Measurements from ENCODE around the gene TENM4. TPM values are rescaled to one million over a fixed set of nuclear protein-coding genes. Genes with fewer than 3 reads are reported as not detected.
"Not testable (repeated sequence)": the region's sequence is repeated elsewhere in the genome, so short reads cannot be mapped to it uniquely, and the experiment has no call there.

TENM4 gene
- total and polyA plus RNA-seq, 2 donors: 1.5 to 27.8 TPM

DNA sequence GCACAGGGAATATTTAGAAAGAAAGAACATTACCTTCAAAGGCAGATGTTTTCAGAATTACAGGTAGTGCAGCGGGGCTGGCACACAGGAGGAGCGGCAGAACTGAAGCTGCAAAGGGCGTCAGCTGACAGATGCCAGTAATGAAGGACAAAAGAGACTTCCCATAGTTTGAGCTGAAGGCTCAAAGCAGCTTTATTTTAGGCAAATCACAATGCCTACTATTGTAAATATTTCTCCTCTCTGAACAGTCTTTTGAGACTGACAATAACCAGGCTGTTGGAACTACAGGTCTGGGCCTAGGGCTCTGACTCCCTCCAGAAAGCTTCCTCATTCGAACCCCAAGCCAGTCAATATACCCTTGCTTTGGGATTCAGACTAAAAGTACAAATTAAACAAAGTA lies 609.3 kb downstream of the TENM4 start:
- H3K4me1 ChIP-seq (ENCODE audit: insufficient read depth): no peaks in the 10 kb centered on the region
- no peaks in the 10 kb centered on the region for H3K36me3 ChIP-seq (ENCODE audit: insufficient read depth)
- no peak overlapping the region for H3K4me3 ChIP-seq (ENCODE audit: low read depth, low read length)
- no peak overlapping the region for H3K27ac ChIP-seq (ENCODE audit: low read depth)
- WGBS: 95% methylated on average over 4 of the region's 4 CpGs
- DNase-seq (ENCODE audit: extremely low spot score): no peak

DNA sequence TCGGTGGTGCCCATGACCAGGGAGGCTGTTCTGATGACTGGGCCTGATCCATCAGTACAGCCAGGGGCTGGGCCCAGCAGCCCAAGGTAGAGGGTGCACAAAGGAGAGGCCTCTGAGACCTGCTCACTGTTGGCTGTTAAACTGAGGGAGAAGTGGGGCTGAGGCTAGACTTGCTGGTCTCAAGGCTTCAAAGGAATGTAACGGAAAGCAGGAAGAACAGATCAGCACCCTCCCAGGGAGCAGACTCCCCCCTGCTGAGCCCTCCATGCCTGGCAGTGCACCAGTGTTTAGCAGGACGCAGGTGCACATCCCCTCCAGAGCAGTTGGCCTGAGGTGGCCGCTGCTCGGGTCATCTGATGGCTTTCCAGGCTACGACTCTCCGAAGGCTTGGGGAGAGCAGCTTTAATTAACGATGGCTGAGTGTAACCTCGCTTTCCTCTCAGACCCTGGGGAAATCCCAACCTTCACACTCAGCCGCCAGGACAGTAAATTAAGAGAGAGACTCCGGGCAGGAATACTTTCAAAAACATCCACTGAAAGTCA lies 610.5 kb downstream of the TENM4 start:
- H3K4me3 ChIP-seq (ENCODE audit: low read depth, low read length): no peak overlapping the region
- H3K4me1 ChIP-seq (ENCODE audit: insufficient read depth): no peaks in the 10 kb centered on the region
- no peak overlapping the region for H3K27ac ChIP-seq (ENCODE audit: low read depth)
- 85% methylated on average over 11 of the region's 11 CpGs for WGBS
- H3K36me3 ChIP-seq (ENCODE audit: insufficient read depth): no peaks in the 10 kb centered on the region
- DNase-seq (ENCODE audit: extremely low spot score): no peak

DNA sequence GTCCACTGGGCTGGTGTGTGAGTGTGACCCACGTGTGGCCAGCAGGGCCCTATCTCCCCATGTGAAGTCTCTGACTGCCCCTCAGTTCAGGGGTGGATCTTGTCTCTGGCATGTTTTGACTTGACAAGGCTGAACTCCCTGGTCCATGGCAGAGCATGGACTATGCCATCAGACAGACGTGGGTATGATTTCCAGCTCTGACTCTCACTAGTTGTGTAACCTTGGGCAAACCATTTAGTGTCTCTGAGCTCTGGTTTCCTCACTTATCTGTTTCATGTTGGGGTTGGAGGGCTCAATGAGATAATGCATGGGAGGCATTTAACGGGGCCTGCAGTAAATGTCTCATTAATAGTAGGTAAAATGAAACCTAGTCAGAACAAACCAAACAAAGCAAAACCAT lies 611.7 kb downstream of the TENM4 start:
- no peak for DNase-seq (ENCODE audit: extremely low spot score)
- Histone ChIP-seq H3K4me1 (ENCODE audit: insufficient read depth) (no peaks in the 10 kb centered on the region), H3K27ac (ENCODE audit: low read depth) (no peak overlapping the region), H3K36me3 (ENCODE audit: insufficient read depth) (no peaks in the 10 kb centered on the region), H3K4me3 (ENCODE audit: low read depth, low read length) (no peak overlapping the region)
- WGBS: 67% methylated on average over 3 of the region's 3 CpGs

DNA sequence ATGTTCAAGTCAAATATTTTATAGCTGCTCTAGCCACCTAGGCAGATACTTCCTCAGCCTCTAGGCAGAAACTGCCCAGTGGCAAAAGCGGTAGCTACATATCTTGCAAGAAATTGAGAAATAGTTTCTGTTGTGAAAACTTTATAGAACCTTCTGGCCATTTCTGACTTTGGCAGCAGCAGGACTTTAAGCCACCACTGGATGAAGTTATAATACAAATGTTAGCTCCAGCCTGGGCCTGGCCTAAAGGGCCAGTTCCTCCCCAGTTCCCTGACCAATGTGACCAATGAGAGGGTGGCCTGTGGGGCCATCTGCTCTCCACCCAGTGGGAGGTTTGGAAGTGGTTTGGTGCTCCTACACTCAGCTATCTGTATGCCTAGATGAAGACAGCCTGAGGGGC lies 612.2 kb downstream of the TENM4 start:
- no peak for DNase-seq (ENCODE audit: extremely low spot score)
- Histone ChIP-seq H3K27ac (ENCODE audit: low read depth) (no peak overlapping the region), H3K36me3 (ENCODE audit: insufficient read depth) (no peaks in the 10 kb centered on the region), H3K4me3 (ENCODE audit: low read depth, low read length) (no peak overlapping the region), H3K4me1 (ENCODE audit: insufficient read depth) (no peaks in the 10 kb centered on the region)
- 93% methylated on average over 1 of the region's 1 CpG for WGBS

DNA sequence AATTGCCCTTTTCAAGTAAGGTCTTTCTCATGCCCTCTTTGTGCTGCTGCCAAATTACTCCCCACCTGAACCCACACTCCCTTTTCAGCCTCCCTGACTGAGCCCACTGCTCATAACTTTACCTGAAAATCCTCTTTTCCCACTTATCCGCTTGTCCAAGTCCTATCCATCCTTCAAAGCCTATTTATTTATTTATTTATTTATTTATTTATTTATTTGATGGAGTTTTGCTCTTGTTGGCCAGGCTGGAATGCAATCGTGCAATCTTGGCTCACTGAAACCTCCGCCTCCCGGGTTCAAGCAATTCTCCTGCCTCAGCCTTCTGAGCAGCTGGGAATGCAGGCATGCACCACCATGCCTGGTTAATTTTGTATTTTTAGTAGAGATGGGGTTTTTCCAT lies 613.5 kb downstream of the TENM4 start:
- H3K27ac ChIP-seq (ENCODE audit: low read depth); H3K36me3 ChIP-seq (ENCODE audit: insufficient read depth); H3K4me1 ChIP-seq (ENCODE audit: insufficient read depth); DNase-seq (ENCODE audit: extremely low spot score); H3K4me3 ChIP-seq (ENCODE audit: low read depth, low read length): not testable (repeated sequence)
- 98% methylated on average over 4 of the region's 4 CpGs for WGBS

DNA sequence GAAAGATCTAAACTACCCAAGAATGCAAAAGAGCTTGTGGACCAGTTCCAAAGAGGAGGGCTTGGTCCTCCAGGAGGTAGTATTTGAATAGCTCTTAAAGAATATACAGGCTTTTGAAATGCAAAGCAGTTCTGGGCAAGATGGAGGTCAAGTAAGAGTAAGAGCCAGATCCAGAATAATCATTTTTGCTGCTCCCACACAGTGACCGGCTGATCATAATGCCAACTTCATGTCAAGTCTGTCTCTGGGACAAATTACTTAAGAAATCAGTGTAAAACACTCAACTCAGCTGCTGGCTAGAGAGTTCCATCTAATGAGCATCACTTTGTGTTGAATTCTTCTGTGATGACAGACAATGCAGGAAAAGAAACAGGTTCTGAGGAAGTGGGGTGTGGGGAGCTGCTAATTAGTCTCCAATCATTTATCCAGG lies 615.2 kb downstream of the TENM4 start:
- no peak for DNase-seq (ENCODE audit: extremely low spot score)
- Histone ChIP-seq H3K36me3 (ENCODE audit: insufficient read depth) (no peaks in the 10 kb centered on the region), H3K27ac (ENCODE audit: low read depth) (no peak overlapping the region), H3K4me3 (ENCODE audit: low read depth, low read length) (no peak overlapping the region), H3K4me1 (ENCODE audit: insufficient read depth) (no peaks in the 10 kb centered on the region)
- WGBS: 91% methylated on average over 1 of the region's 1 CpG

DNA sequence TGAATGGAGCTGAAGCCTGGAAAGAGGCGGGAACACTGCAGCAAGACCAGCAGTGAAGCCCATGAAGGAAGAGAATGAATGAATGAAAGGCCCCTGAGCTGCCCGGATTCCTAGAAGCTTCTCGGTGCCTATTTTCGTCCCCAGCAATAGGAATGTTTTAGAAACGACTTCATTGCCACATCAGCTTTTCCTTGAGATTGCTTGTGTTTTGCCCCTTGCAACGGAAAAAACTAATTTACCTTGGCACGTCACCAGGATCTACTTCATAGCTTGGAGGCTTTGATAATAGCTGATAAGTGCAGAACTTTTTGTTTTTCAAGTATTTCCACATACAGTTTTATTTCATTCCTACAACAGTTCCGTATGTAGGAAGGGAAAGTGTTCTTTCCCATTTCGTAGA lies 617.2 kb downstream of the TENM4 start:
- DNase-seq (ENCODE audit: extremely low spot score): no peak
- Histone ChIP-seq H3K4me1 (ENCODE audit: insufficient read depth) (no peaks in the 10 kb centered on the region), H3K27ac (ENCODE audit: low read depth) (no peak overlapping the region), H3K4me3 (ENCODE audit: low read depth, low read length) (no peak overlapping the region), H3K36me3 (ENCODE audit: insufficient read depth) (no peaks in the 10 kb centered on the region)
- WGBS: 76% methylated on average over 9 of the region's 9 CpGs

DNA sequence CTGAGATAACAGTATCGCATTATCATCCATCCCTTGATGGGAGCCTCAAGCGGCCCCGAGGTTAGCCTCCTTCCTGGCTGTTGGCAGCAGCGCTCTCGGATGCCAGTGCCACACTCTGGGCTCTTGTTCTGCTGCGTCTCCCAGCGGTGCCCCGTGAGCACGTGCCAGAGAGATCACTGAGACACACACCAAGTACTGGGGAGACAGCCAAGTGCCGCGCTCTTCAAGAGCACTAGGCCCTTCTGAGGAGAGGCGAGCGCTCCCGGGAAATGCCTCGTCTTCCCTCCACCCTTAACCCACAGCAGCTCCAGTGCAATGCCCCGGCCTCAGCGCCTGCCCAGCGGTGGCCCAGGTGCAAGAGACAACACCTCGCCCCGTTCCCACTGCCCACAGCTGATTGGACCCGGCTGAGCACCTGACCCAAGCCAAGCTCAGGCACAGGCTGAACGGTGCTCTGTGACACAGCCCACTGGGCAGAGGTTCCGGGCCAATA lies 617.9 kb downstream of the TENM4 start:
- Histone ChIP-seq H3K27ac (ENCODE audit: low read depth) (no peak overlapping the region), H3K4me1 (ENCODE audit: insufficient read depth) (no peaks in the 10 kb centered on the region), H3K4me3 (ENCODE audit: low read depth, low read length) (no peak overlapping the region), H3K36me3 (ENCODE audit: insufficient read depth) (no peaks in the 10 kb centered on the region)
- DNase-seq (ENCODE audit: extremely low spot score): no peak
- WGBS: 87% methylated on average over 23 of the region's 23 CpGs

DNA sequence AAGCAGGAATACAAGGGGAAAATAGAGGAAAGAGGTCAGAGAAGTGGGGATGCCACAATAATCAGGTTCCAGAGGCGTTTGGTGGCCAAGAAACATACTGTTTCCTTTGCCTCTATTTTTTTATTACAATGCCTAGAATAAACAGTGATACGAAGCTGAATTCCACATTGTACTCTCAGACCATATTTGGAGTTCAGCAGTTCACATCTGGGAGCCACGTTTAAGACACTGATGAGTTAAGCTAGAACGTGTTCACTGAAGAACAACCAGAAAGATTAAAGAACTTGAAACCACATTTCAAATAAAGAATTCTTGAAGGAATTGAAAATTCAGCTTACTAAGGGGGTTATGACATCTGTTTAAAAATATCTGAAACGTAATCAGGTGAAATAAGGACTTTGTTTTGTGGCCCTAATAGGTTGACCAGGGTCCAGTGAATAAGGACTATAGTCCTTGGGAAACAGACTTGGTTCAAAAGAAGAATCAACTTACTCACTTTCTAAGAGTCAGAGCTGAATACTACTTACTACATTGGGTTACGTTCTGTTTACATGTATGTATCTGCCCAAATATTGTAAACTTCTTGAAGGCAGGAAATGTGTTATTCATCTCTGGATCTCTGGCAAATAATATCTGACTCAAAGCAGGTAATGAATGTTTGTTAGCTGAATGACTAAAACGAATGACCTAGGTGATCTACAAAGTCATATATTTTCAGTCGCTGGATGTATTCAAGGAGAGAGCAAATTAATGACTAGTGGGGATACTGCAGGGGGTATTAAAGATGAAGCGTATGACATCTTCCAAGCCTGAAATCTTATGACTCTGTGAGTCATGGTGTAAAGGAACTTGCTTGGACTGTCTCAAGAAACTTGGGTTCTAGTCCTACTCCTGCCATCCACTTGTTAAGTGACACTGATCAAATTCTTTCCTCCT lies 619.2 kb downstream of the TENM4 start:
- Histone ChIP-seq H3K4me3 (ENCODE audit: low read depth, low read length) (no peak overlapping the region), H3K4me1 (ENCODE audit: insufficient read depth) (no peaks in the 10 kb centered on the region), H3K36me3 (ENCODE audit: insufficient read depth) (no peaks in the 10 kb centered on the region), H3K27ac (ENCODE audit: low read depth) (no peak overlapping the region)
- DNase-seq (ENCODE audit: extremely low spot score): no peak
- 59% methylated on average over 9 of the region's 9 CpGs for WGBS

DNA sequence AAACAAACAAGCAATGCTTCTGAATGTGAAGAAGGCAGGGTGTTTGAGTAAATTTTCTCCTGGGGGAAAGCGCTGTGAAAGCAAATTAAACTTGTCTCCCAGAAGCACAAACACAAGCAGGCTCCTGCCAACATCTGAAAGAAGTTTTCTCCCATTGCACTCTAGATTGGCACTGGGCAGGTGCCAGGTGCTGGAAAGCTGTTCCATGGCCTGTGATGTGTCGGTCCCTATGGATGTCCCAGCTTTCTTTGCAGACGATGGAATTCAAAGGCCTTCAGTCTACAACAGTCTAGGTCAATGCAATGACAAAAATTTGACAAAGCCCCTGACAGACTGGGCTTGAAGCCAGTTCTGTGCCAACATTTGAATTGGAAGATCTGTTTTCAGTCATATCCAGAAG lies 620.1 kb downstream of the TENM4 start:
- DNase-seq (ENCODE audit: extremely low spot score): no peak
- no peak overlapping the region for H3K4me3 ChIP-seq (ENCODE audit: low read depth, low read length)
- WGBS: 94% methylated on average over 3 of the region's 3 CpGs
- no peak overlapping the region for H3K27ac ChIP-seq (ENCODE audit: low read depth)
- no peaks in the 10 kb centered on the region for H3K36me3 ChIP-seq (ENCODE audit: insufficient read depth)
- H3K4me1 ChIP-seq (ENCODE audit: insufficient read depth): no peaks in the 10 kb centered on the region

DNA sequence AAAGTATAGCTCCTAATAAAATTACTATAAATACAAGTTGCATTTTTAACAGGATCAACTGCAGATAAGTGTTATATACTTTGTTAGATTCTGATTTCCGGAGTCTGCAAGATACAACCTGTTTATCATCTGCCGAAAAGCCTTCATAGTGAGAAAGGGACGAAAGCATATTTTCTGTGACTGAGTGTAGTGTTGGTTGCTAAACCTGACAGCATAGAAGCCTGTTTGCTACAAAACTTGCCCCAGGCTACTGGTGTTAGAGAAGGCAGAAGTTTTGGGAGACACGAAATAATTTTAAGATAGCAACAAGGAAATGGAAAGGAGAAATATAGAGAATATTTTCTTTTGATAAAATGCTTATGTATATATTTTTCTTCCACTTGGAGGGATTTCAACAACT lies 622.6 kb downstream of the TENM4 start:
- no peaks in the 10 kb centered on the region for H3K36me3 ChIP-seq (ENCODE audit: insufficient read depth)
- WGBS: 71% methylated on average over 4 of the region's 4 CpGs

DNA sequence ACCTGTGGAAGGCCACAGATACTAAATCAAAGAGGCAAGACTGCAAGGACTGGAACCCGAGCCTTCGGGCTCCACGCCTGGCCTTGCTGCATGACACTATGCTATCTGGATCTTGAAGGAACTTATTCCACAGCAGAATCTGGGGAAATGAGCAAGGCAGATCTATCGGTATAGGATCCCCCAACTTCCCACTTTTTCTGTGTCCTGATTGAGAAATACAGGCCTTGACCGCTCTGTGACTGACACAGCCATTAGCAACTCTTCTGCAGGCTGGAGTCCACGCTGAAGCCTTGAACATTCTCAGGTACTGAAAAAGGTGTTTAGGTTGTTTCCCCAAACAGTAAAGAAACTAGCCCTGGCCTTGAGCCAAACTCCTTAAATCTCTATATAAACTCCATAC lies 625.0 kb downstream of the TENM4 start:
- WGBS: 95% methylated on average over 6 of the region's 6 CpGs
- DNase-seq (ENCODE audit: extremely low spot score): no peak
- no peaks in the 10 kb centered on the region for H3K36me3 ChIP-seq (ENCODE audit: insufficient read depth)
- no peak overlapping the region for H3K4me3 ChIP-seq (ENCODE audit: low read depth, low read length)
- no peak overlapping the region for H3K27ac ChIP-seq (ENCODE audit: low read depth)
- peaks cover under 1% of the 10 kb centered on the region for H3K4me1 ChIP-seq (ENCODE audit: insufficient read depth)

More for the DNA sequence above, 622.6 kb downstream of the TENM4 start:
- Histone ChIP-seq H3K4me3 (ENCODE audit: low read depth, low read length) (no peak overlapping the region), H3K4me1 (ENCODE audit: insufficient read depth) (no peaks in the 10 kb centered on the region), H3K27ac (ENCODE audit: low read depth) (no peak overlapping the region)
- DNase-seq (ENCODE audit: extremely low spot score): no peak

DNA sequence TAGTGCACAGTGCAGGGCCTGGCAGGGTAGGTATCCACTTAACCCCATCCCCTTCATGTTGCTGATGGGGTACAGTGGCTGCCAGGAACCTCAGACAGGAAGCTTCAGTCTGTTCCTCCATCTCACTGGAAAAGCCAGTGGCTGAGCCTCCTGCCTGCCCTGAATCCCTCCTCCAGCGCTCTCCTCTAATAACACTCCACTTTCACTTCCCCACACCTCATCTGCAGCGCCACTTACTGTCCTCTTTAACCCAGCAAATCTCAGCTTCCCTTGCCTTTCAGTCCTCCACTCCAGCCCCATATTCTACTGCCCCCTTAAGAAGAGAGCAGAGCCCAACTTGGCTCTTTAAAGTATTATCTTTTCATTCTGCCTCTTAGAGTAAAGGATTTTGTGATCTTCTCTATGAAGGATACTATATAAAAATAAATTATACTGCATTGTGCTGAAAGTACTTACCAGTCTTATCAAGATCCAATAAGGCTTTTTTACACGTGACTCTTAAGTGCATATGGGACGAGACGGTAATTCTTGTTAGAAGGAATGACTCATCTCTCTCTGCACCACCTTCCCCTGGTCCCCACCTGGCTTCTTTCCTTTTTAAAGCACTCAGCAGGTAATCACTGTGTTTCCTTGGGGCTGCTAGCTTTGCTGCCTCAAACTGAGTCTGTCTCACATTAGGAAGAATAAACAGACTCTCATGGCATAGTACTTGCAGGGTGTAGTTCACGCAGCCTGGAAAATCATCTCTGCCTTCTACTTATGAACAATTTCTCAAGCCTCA lies 628.1 kb downstream of the TENM4 start:
- H3K4me1 ChIP-seq (ENCODE audit: insufficient read depth): peaks cover 4% of the 10 kb centered on the region
- WGBS: 64% methylated on average over 6 of the region's 6 CpGs

More for the DNA sequence above, 628.1 kb downstream of the TENM4 start:
- Histone ChIP-seq H3K27ac (ENCODE audit: low read depth) (no peak overlapping the region), H3K36me3 (ENCODE audit: insufficient read depth) (no peaks in the 10 kb centered on the region), H3K4me3 (ENCODE audit: low read depth, low read length) (no peak overlapping the region)
- DNase-seq (ENCODE audit: extremely low spot score): no peak

Data from urinary bladder (tissue), 4 donors.